IPS DF 6.9 (cell line): ENCODE measurements around the gene SPTBN1.

ENCODE experiments used
- DNase-seq: peaks from one replicate; pipeline ENCODE4 v3.0.0-alpha.2; 2013; ENCODE audit warnings: low read depth, low spot score
- H3K27ac ChIP-seq: one replicate; pipeline ENCODE4 v1.5.1; 2013; ENCODE audit warnings: low read length, control low read depth
- H3K27me3 ChIP-seq: 2 replicates; pipeline ENCODE4 v1.6.1; 2013; ENCODE audit warnings: mild to moderate bottlenecking, low read length; ENCODE audit not compliant: control insufficient read depth, insufficient read depth
- H3K36me3 ChIP-seq: 2 replicates; pipeline ENCODE4 v1.6.1; 2013; ENCODE audit warnings: low read length; ENCODE audit not compliant: control insufficient read depth, insufficient read depth
- H3K4me1 ChIP-seq: 2 replicates; pipeline ENCODE4 v1.6.1; 2013; ENCODE audit warnings: low read length; ENCODE audit not compliant: control insufficient read depth, insufficient read depth
- H3K4me3 ChIP-seq: 2 replicates; pipeline ENCODE4 v1.5.1; 2013; ENCODE audit warnings: mild to moderate bottlenecking, low read length
- H3K9me3 ChIP-seq: 2 replicates; pipeline ENCODE4 v1.6.1; 2013; ENCODE audit warnings: low read length, inconsistent platforms; ENCODE audit not compliant: control insufficient read depth, insufficient read depth
- WGBS: extraction: QIAGEN DNeasy Blood & Tissue Kit; methylation state at CpG from one replicate; pipeline ENCODE4 v1.1.7; 2013; ENCODE audit warnings: mixed read lengths, missing lambda C conversion rate; ENCODE audit not compliant: insufficient read length, insufficient coverage; 5-methylcytosine and 5-hydroxymethylcytosine counted together

SPTBN1 gene

GRCh38 chr2:54714996-54715395 is 258.9 kb downstream of the SPTBN1 start:
- WGBS: 67% methylated on average over 1 of the region's 4 CpGs
- Histone ChIP-seq H3K4me1 (no peaks in the 10 kb centered on the region), H3K27me3 (no peaks in the 10 kb centered on the region), H3K27ac (no peak overlapping the region), H3K4me3 (no peak overlapping the region), H3K9me3 (no peaks in the 10 kb centered on the region), H3K36me3 (no peaks in the 10 kb centered on the region)
- DNase-seq: no peak

- Histone ChIP-seq H3K27ac (no peak overlapping the region), H3K4me3 (no peak overlapping the region), H3K9me3 (no peaks in the 10 kb centered on the region), H3K36me3 (no peaks in the 10 kb centered on the region), H3K27me3 (no peaks in the 10 kb centered on the region), H3K4me1 (no peaks in the 10 kb centered on the region)
- DNase-seq: no peak
These were observed 260.2 kb downstream of the SPTBN1 start for GRCh38 chr2:54716375-54716774.

- Histone ChIP-seq H3K4me1 (no peaks in the 10 kb centered on the region), H3K27ac (no peak overlapping the region), H3K27me3 (peaks cover 12% of the 10 kb centered on the region; the same call in 1 of the 2 replicates), H3K4me3 (no peak overlapping the region), H3K36me3 (no peaks in the 10 kb centered on the region), H3K9me3 (no peaks in the 10 kb centered on the region)
- no peak for DNase-seq
- no CpG with 5 or more reads among the region's 2 CpGs for WGBS
These were observed 264.4 kb downstream of the SPTBN1 start for GRCh38 chr2:54720563-54720962.
